Uterus (tissue), 2 donors: ENCODE measurements around the gene CTCFL.

Source experiments
- POLR2A ChIP-seq, 2 donors: fragments of 450-650 bp; IDR thresholded peaks; one replicate each; pipeline ENCODE4 v1.6.1; 2016; ENCODE audit warnings: antibody characterized with exemption in 2 of 2, mild to moderate bottlenecking in 1 of 2, moderate library complexity in 1 of 2
- TF ChIP-seq, protein P1 (sequence below), 4 experiments: fragments of 200-600 bp in 2 of 4; fragments of 450-650 bp in 2 of 4; sonication (generic) in 2 of 4; IDR thresholded peaks; one replicate each; pipeline ENCODE4 v1.5.1; 2016 to 2019; ENCODE audit warnings: antibody characterized with exemption in 4 of 4, mild to moderate bottlenecking in 2 of 4, moderate library complexity in 1 of 4

DNA sequence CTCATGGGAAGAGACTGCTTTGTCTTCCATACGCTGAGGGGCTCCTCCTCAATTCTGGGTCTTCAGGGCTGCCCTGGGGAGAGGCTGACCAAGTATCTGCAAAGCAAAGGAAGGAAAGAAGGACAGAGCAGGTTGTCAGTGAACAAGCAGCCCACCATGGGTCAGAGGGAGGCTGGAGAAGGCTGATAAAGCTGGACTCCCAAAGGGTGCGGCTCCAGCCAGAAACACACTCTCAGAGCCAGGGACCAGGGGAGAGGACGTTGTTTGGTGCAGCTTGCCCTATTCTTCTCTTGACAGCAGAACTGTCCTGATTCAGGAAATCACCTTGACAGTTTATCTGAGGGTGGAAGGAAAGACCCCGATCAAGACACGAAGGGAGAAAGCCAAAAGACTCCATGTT, 10.4 kb upstream of the CTCFL start:
- TF ChIP-seq, protein P1, sequence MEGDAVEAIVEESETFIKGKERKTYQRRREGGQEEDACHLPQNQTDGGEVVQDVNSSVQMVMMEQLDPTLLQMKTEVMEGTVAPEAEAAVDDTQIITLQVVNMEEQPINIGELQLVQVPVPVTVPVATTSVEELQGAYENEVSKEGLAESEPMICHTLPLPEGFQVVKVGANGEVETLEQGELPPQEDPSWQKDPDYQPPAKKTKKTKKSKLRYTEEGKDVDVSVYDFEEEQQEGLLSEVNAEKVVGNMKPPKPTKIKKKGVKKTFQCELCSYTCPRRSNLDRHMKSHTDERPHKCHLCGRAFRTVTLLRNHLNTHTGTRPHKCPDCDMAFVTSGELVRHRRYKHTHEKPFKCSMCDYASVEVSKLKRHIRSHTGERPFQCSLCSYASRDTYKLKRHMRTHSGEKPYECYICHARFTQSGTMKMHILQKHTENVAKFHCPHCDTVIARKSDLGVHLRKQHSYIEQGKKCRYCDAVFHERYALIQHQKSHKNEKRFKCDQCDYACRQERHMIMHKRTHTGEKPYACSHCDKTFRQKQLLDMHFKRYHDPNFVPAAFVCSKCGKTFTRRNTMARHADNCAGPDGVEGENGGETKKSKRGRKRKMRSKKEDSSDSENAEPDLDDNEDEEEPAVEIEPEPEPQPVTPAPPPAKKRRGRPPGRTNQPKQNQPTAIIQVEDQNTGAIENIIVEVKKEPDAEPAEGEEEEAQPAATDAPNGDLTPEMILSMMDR (IDR thresholded peaks at IDR 0.05): no peak
- no peak for TF ChIP-seq POLR2A (IDR thresholded peaks at IDR 0.05)
